Measurements from ENCODE around the gene GNAI2.

The GNAI2 gene

DNA sequence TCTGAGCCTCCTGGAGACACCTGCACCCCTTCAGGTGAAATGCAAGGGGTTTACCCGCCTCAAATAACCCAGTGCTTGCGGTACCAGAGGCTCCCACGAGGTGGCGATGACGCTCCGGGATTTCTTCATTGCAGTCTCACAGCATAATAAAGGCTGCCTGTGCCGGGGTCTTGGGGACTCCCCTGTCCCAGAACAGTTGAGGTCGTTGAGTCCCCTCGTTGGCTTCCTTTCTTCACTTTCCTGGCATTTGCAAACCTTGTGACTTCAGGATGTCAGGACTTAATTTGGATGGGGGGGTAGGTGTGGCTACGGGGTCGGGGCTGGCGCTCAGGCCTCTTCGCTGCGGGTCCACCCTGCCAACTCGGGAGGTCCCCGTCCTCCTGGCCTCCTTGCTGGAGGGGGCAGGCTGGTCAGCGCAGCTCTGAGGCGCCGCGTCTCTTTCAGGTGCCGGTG lies 43.3 kb upstream of the GNAI2 start:
- TF ChIP-seq, protein P1, sequence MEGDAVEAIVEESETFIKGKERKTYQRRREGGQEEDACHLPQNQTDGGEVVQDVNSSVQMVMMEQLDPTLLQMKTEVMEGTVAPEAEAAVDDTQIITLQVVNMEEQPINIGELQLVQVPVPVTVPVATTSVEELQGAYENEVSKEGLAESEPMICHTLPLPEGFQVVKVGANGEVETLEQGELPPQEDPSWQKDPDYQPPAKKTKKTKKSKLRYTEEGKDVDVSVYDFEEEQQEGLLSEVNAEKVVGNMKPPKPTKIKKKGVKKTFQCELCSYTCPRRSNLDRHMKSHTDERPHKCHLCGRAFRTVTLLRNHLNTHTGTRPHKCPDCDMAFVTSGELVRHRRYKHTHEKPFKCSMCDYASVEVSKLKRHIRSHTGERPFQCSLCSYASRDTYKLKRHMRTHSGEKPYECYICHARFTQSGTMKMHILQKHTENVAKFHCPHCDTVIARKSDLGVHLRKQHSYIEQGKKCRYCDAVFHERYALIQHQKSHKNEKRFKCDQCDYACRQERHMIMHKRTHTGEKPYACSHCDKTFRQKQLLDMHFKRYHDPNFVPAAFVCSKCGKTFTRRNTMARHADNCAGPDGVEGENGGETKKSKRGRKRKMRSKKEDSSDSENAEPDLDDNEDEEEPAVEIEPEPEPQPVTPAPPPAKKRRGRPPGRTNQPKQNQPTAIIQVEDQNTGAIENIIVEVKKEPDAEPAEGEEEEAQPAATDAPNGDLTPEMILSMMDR (IDR thresholded peaks at IDR 0.05; ENCODE audit: low read length, missing control alignments) = peak; percentile 96
- DNase-seq (ENCODE audit: low read depth) = peak; percentile 68
- no peak overlapping the region for H3K4me3 ChIP-seq (replicated peaks; ENCODE audit: low read depth, low read length)

DNA sequence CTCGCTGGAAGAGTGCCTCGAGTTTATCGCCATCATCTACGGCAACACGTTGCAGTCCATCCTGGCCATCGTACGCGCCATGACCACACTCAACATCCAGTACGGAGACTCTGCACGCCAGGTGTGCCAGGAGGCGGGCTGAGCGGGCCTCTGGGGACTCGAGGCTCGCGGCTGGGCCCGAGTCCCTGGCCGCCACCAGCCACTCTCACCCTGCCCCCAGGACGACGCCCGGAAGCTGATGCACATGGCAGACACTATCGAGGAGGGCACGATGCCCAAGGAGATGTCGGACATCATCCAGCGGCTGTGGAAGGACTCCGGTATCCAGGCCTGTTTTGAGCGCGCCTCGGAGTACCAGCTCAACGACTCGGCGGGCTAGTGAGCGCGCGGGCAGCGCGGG lies 42.7 kb upstream of the GNAI2 start:
- H3K4me3 ChIP-seq (replicated peaks; ENCODE audit: low read depth, low read length) = no peak overlapping the region
- DNase-seq (ENCODE audit: low read depth) = no peak
- TF ChIP-seq, protein P1 (IDR thresholded peaks at IDR 0.05; ENCODE audit: low read length, missing control alignments) = no peak

DNA sequence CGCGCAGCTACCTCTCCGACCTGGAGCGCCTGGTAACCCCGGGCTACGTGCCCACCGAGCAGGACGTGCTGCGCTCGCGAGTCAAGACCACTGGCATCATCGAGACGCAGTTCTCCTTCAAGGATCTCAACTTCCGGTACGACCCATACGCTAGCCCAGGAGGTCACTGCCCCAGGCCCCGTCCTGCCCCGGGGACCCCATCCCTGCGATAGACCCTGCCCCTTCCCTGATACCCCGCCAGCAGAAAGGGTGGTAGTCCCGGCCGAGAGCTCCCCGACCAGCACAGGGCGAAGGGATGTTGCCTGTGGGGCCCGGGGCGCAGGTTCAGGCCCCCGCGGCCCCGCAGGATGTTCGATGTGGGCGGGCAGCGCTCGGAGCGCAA lies 42.3 kb upstream of the GNAI2 start:
- no peak overlapping the region for H3K4me3 ChIP-seq (replicated peaks; ENCODE audit: low read depth, low read length)
- DNase-seq (ENCODE audit: low read depth) = no peak
- TF ChIP-seq, protein P1 (IDR thresholded peaks at IDR 0.05; ENCODE audit: low read length, missing control alignments) = no peak

DNA sequence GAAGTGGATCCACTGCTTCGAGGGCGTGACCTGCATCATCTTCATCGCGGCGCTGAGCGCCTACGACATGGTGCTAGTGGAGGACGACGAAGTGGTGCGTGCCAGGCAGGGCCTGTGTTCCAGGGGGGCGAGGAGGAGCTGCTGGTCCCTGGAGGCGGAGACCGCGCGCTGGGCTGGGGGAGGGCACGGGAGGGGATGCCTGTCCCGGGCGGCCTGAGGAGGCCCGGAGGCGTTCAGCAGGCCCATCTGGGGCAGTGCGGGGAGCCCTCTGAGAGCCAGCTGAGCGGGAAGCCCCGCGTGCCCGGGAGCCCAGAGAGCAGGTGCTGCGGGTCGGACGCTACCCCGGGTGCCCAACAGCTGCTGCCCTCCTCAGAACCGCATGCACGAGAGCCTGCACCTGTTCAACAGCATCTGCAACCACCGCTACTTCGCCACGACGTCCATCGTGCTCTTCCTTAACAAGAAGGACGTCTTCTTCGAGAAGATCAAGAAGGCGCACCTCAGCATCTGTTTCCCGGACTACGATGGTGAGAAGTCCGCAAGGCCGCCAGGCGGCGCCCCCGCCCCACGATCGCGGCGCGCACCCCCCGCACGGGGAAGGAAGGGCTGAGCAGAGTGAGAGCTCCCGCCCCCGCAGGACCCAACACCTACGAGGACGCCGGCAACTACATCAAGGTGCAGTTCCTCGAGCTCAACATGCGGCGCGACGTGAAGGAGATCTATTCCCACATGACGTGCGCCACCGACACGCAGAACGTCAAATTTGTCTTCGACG lies 41.7 kb upstream of the GNAI2 start:
- H3K4me3 ChIP-seq (replicated peaks; ENCODE audit: low read depth, low read length) = no peak overlapping the region
- DNase-seq (ENCODE audit: low read depth) = peak; percentile 65
- TF ChIP-seq, protein P1 (IDR thresholded peaks at IDR 0.05; ENCODE audit: low read length, missing control alignments) = peak; percentile 72

DNA sequence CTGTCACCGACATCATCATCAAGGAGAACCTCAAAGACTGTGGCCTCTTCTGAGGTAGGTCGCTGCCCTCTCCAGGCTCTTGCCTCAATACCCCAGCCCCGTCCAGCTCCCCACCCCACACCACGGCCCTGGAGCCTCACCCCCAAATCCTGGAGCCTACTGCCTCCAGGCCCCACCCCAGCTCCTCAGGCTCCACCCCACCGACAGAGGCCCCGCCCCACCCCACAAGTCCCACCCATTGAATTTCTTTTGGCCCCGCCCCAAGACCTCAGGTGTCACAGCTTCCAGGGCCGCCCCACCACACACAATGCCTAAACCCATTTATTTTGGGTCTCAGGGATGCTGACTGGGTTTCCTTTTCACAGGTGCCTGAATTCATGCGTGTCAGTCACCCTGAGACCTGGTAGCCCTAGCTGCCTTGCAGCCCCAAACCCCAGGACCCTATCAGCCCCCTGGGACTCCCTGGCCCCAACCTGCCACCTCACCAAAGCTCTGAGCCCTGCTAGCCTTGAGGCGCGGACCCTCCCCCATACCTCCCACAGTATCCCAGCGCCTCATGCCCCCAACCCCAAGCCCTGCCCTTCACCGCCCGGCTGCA lies 41.0 kb upstream of the GNAI2 start:
- TF ChIP-seq, protein P1 (IDR thresholded peaks at IDR 0.05; ENCODE audit: low read length, missing control alignments) = no peak
- no peak overlapping the region for H3K4me3 ChIP-seq (replicated peaks; ENCODE audit: low read depth, low read length)
- DNase-seq (ENCODE audit: low read depth) = no peak

DNA sequence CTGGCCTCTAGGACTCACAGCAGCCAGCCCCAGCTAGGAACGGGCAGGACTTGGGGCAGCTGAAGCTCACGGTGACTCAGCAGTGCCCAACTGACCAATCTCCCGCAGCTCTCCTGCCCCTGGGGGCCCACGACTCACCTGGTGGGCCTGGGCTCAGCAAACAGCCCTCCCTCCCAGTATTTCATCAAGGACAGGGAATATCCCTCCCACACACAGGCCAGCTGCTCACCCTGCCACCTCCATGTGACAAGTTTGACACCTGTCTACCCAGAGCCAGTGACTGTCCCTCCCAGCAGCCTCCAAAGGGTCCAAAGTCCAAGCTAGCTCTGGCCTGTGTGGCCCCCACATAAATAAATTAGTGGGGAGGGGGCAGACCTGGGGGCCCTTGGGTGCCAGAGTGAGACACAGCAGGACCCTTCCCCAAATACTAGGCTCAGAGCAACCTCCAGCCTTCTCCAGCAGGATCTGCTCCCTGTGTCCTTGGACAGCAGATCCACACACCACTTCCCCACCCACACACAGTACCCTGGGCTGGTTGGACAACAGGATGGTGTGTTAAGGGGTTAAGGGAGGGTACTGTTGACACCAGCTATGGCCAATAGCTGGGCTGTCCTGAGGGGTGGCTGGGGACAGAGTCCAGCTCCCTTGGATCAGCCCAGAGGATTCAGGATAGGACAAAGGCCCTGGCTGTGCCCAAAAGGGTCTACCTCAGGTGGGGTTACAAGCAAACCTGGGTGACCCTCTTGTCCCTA lies 40.3 kb upstream of the GNAI2 start:
- TF ChIP-seq, protein P1 (IDR thresholded peaks at IDR 0.05; ENCODE audit: low read length, missing control alignments) = no peak
- H3K4me3 ChIP-seq (replicated peaks; ENCODE audit: low read depth, low read length) = no peak overlapping the region
- DNase-seq (ENCODE audit: low read depth) = no peak

Data from fibroblast of pulmonary artery (primary cell).